Measurements from ENCODE around the gene HSPG2. TPM values are rescaled to one million over a fixed set of nuclear protein-coding genes. Genes with fewer than 3 reads are reported as not detected.

Gene HSPG2
- polyA plus RNA-seq, 1 donor from 2014 or later: 0.79 TPM

DNA sequence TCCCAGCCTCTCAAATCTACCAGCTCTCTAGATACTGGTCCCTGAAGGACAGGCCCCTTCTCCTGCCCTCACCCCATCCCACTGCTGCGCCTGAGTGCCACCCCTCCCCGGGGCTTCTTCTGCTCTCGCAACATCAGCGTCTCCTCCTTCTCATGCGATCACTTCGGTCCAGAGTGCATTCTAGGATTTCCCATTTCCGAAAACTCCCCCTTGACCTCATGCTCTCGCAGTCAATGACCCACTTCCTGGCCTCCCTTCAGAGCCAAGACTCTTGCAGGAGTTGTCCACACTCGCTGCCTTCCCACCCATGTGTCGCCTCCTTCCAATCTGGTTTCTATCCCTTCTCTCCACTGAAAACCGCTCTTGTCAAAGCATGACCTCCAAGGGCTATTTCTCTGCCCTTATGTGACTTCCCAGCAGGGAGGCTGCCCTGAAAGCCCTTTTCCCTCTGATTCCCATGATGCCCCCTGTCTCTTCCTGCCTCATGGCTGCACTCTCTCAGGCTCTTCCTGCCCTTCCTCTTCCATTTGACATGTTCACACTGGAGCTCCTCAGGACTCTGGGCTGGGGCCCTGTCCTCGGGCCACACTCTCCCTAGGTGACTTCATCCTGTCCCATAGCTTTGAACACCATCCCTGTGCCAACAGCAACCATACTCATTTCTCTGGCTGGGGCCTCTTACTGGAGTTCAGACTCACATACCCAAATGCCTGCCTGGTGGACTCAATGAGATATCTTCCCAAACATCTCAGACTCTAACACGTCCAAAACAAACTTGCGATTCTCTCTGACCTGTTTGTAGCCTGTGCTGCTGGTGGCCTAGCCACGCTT lies 79.1 kb downstream of the HSPG2 start:
- H3K79me2 ChIP-seq (replicated peaks; ENCODE audit: insufficient read depth, low read length): no peaks in the 10 kb centered on the region
- no peak overlapping the region for H3K9ac ChIP-seq (ENCODE audit: low read length)
- no peaks in the 10 kb centered on the region for H4K20me1 ChIP-seq (ENCODE audit: insufficient read depth)
- no peak overlapping the region for H3K4me2 ChIP-seq (ENCODE audit: low read length)
- H3K27ac ChIP-seq (ENCODE audit: low read length): no peak overlapping the region
- no peak for TF ChIP-seq POLR2AphosphoS5 (IDR thresholded peaks at IDR 0.05)
- no peak for TF ChIP-seq SMC3 (conservative IDR thresholded peaks at IDR 0.05; ENCODE audit: poor library complexity)
- TF ChIP-seq, protein P1, sequence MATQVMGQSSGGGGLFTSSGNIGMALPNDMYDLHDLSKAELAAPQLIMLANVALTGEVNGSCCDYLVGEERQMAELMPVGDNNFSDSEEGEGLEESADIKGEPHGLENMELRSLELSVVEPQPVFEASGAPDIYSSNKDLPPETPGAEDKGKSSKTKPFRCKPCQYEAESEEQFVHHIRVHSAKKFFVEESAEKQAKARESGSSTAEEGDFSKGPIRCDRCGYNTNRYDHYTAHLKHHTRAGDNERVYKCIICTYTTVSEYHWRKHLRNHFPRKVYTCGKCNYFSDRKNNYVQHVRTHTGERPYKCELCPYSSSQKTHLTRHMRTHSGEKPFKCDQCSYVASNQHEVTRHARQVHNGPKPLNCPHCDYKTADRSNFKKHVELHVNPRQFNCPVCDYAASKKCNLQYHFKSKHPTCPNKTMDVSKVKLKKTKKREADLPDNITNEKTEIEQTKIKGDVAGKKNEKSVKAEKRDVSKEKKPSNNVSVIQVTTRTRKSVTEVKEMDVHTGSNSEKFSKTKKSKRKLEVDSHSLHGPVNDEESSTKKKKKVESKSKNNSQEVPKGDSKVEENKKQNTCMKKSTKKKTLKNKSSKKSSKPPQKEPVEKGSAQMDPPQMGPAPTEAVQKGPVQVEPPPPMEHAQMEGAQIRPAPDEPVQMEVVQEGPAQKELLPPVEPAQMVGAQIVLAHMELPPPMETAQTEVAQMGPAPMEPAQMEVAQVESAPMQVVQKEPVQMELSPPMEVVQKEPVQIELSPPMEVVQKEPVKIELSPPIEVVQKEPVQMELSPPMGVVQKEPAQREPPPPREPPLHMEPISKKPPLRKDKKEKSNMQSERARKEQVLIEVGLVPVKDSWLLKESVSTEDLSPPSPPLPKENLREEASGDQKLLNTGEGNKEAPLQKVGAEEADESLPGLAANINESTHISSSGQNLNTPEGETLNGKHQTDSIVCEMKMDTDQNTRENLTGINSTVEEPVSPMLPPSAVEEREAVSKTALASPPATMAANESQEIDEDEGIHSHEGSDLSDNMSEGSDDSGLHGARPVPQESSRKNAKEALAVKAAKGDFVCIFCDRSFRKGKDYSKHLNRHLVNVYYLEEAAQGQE (IDR thresholded peaks at IDR 0.05; ENCODE audit: borderline replicate concordance): no peak
- TF ChIP-seq RAD21 (conservative IDR thresholded peaks at IDR 0.05): no peak
- TF ChIP-seq TAF1 (IDR thresholded peaks at IDR 0.05; ENCODE audit: low read depth): no peak
- no peak for TF ChIP-seq EP300 (conservative IDR thresholded peaks at IDR 0.05; ENCODE audit: poor library complexity, severe bottlenecking)
- TF ChIP-seq, protein P2, sequence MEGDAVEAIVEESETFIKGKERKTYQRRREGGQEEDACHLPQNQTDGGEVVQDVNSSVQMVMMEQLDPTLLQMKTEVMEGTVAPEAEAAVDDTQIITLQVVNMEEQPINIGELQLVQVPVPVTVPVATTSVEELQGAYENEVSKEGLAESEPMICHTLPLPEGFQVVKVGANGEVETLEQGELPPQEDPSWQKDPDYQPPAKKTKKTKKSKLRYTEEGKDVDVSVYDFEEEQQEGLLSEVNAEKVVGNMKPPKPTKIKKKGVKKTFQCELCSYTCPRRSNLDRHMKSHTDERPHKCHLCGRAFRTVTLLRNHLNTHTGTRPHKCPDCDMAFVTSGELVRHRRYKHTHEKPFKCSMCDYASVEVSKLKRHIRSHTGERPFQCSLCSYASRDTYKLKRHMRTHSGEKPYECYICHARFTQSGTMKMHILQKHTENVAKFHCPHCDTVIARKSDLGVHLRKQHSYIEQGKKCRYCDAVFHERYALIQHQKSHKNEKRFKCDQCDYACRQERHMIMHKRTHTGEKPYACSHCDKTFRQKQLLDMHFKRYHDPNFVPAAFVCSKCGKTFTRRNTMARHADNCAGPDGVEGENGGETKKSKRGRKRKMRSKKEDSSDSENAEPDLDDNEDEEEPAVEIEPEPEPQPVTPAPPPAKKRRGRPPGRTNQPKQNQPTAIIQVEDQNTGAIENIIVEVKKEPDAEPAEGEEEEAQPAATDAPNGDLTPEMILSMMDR (IDR thresholded peaks at IDR 0.05; ENCODE audit: poor library complexity, severe bottlenecking): no peak
- no peak for TF ChIP-seq MXI1 (conservative IDR thresholded peaks at IDR 0.05; ENCODE audit: poor library complexity, severe bottlenecking)
- no peak for TF ChIP-seq EZH2 (IDR thresholded peaks at IDR 0.05; ENCODE audit: borderline replicate concordance, insufficient read depth, low read length, poor library complexity, severe bottlenecking)
- no peak overlapping the region for H2AFZ ChIP-seq (ENCODE audit: low read depth, low read length)
- no peaks in the 10 kb centered on the region for H3K9me2 ChIP-seq (ENCODE audit: insufficient read depth, low read length)
- no peaks in the 10 kb centered on the region for H3K9me3 ChIP-seq (ENCODE audit: low read length)
- H3F3A ChIP-seq (ENCODE audit: insufficient read depth, low read length, poor library complexity, severe bottlenecking): no peaks in the 10 kb centered on the region
- no peak overlapping the region for H3K4me3 ChIP-seq (ENCODE audit: low read length)
- H3K36me3 ChIP-seq (ENCODE audit: insufficient read depth, low read length): no peaks in the 10 kb centered on the region
- H3K27me3 ChIP-seq (ENCODE audit: insufficient read depth, low read depth, low read length): no peaks in the 10 kb centered on the region

DNA sequence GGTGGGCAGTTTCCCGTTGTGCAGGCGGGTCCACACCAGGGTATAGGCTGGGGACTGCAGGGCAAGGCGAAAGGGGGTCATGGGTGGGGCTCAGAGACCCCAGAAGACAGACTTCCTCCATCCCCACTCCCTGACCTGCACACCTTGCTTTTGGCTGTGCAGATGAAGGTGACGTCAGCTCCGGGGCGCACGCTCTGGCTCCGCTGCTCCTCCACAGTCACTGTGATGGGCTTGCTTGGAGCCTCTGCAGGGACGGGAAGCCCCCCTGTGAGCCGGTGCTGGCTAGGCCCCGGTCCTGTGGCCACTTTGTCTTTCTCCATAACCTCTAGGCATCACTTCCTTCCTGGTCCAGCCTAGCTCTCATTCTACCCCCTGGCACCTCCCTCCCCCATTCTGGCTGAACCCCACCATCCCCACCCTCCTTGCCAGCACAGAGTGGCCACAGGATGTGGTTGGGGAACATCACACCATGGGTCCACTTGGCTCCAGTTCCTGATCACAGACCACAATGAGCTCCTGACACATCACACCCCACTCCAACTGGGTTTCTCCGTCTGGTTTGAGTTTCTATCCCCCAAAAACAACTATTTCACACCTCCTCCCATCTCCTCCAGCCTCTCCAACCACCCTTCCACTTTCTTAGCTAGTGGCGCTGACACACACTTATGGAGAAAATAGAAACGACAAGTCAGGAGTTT lies 79.8 kb downstream of the HSPG2 start:
- TF ChIP-seq, protein P2 (IDR thresholded peaks at IDR 0.05; ENCODE audit: poor library complexity, severe bottlenecking): no peak
- TF ChIP-seq, protein P1 (IDR thresholded peaks at IDR 0.05; ENCODE audit: borderline replicate concordance): no peak
- no peak for TF ChIP-seq TAF1 (IDR thresholded peaks at IDR 0.05; ENCODE audit: low read depth)
- H3F3A ChIP-seq (ENCODE audit: insufficient read depth, low read length, poor library complexity, severe bottlenecking): no peaks in the 10 kb centered on the region
- H3K4me2 ChIP-seq (ENCODE audit: low read length): no peak overlapping the region
- no peaks in the 10 kb centered on the region for H3K9me2 ChIP-seq (ENCODE audit: insufficient read depth, low read length)
- H3K36me3 ChIP-seq (ENCODE audit: insufficient read depth, low read length): no peaks in the 10 kb centered on the region
- H3K4me3 ChIP-seq (ENCODE audit: low read length): no peak overlapping the region
- no peak overlapping the region for H2AFZ ChIP-seq (ENCODE audit: low read depth, low read length)
- no peaks in the 10 kb centered on the region for H3K79me2 ChIP-seq (replicated peaks; ENCODE audit: insufficient read depth, low read length)
- H4K20me1 ChIP-seq (ENCODE audit: insufficient read depth): no peaks in the 10 kb centered on the region
- H3K27ac ChIP-seq (ENCODE audit: low read length): no peak overlapping the region
- H3K9me3 ChIP-seq (ENCODE audit: low read length): no peaks in the 10 kb centered on the region
- H3K27me3 ChIP-seq (ENCODE audit: insufficient read depth, low read depth, low read length): no peaks in the 10 kb centered on the region
- no peak overlapping the region for H3K9ac ChIP-seq (ENCODE audit: low read length)

All from neural cell (in vitro differentiated cells).